Measurements from ENCODE around the gene CCNY.
"Not testable (repeated sequence)": the region's sequence is repeated elsewhere in the genome, so short reads cannot be mapped to it uniquely, and the experiment has no call there.

Gene CCNY

GRCh38 chr10:35412003-35412723, 75.9 kb downstream of the CCNY start:
- no peak for DNase-seq

GRCh38 chr10:35412900-35413491, 76.7 kb downstream of the CCNY start:
- DNase-seq: no peak

GRCh38 chr10:35413985-35414861, 77.9 kb downstream of the CCNY start:
- DNase-seq: peak in 1 of 2 experiments; percentile 36

- no peak for DNase-seq
Measured at GRCh38 chr10:35415505-35415904, 79.2 kb downstream of the CCNY start.

GRCh38 chr10:35416619-35417312, 80.5 kb downstream of the CCNY start:
- no peak for DNase-seq

GRCh38 chr10:35417313-35417625, 81.0 kb downstream of the CCNY start:
- no peak for DNase-seq

- no peak for DNase-seq
Measured at GRCh38 chr10:35417795-35418194, 81.5 kb downstream of the CCNY start.

- not testable (repeated sequence) for DNase-seq
Measured at GRCh38 chr10:35418580-35418979, 82.3 kb downstream of the CCNY start.

GRCh38 chr10:35420044-35420443, 83.7 kb downstream of the CCNY start:
- DNase-seq: no peak

- no peak for DNase-seq
Measured at GRCh38 chr10:35420827-35421552, 84.7 kb downstream of the CCNY start.

- DNase-seq: no peak
Measured at GRCh38 chr10:35421553-35422178, 85.4 kb downstream of the CCNY start.

- DNase-seq: no peak
Measured at GRCh38 chr10:35422228-35422627, 85.9 kb downstream of the CCNY start.

- DNase-seq: no peak
Measured at GRCh38 chr10:35423505-35424306, 87.4 kb downstream of the CCNY start.

- DNase-seq: no peak
Measured at GRCh38 chr10:35424680-35425285, 88.5 kb downstream of the CCNY start.

GRCh38 chr10:35425595-35425994, 89.3 kb downstream of the CCNY start:
- no peak for DNase-seq

GRCh38 chr10:35426657-35427056, 90.3 kb downstream of the CCNY start:
- DNase-seq: no peak

- DNase-seq: no peak
Measured at GRCh38 chr10:35427543-35427942, 91.2 kb downstream of the CCNY start.

- no peak for DNase-seq
Measured at GRCh38 chr10:35428521-35428920, 92.2 kb downstream of the CCNY start.

- no peak for DNase-seq
Measured at GRCh38 chr10:35432781-35433338, 96.6 kb downstream of the CCNY start.

GRCh38 chr10:35433851-35434426, 97.6 kb downstream of the CCNY start:
- DNase-seq: no peak
